ENCODE data around the gene CHRDL1.
"Not testable (repeated sequence)": the region's sequence is repeated elsewhere in the genome, so short reads cannot be mapped to it uniquely, and the experiment has no call there.

The CHRDL1 gene

DNA sequence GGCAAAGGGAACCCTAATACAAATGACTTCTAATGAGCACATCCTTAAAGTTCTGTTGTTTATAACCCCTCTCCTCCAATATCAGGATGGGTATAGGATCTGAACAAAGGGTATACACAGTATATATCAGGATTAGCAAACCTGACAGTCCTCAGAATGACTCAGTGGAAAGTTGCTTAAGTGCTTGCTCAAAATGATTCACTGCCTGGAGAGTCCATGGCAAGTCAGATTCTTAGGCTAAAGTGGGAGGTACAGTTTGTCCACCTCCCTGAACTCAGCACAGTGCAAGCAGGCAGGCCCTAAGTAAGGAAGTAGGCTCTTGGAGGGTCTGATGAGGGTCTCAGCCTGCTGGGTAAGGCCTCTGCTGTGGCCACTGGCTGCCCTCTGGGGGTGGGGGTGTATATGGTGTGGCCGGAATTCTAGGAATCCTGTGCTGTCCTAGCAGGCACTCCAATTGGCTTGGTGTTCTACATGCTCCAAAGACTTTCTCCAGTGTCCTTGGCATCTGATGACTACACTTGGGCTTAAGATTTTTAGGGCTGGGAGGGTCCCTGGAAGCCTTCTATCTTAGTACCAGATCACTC is 54.3 kb downstream of the CHRDL1 start:
- no peak for DNase-seq

DNA sequence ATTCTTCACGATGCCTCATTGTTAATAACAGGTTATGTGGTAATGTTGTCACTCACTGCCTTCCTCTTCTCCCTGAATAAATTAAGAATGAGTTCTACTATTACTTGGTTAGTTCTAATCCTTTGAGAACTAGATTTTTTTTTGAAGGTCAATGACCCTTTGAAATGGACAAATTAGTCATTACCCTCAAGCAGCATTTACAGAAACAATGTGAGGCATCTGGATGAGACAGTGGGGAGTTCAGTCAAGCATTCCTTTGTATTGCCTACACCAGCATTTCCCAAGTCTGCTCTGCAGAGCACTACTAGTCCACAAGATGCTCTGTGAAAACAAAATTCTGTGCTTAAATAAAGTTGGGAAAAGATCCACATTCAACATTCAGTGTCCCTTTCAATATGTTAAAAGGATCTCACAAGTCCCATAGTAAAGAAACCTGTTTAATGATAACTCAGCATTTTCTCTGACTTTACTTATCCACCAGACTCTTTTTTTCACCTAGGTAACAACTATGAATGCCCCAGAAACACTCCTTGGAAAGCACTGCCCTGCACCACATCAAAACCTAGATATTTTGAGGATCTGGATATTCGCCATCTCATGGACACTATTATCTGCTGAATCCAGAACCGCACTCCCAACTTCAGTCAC is 60.6 kb downstream of the CHRDL1 start:
- DNase-seq, result no peak

DNA sequence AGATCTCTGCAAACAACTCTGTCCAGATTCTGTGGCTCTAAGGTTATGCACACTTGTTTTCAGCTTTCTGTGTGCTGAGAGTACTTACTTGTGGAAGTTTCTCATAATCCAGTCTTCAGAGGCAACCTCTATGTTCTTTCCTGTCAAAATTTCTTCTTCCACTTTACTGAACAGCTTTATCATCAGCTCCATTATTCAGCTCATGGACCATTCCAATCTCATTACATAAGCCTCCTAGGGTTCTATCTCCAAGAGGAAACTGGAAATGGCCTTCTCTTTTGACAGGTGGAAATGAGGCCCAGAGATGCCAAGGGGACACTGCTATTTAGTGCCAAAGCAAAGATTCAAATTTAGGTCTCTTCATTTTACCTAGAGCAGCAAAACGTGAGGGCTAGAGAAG is 61.3 kb downstream of the CHRDL1 start:
- DNase-seq, result no peak

- DNase-seq, result no peak
Observed at GRCh38 chrX:110733166-110733565, 62.5 kb downstream of the CHRDL1 start.

DNA sequence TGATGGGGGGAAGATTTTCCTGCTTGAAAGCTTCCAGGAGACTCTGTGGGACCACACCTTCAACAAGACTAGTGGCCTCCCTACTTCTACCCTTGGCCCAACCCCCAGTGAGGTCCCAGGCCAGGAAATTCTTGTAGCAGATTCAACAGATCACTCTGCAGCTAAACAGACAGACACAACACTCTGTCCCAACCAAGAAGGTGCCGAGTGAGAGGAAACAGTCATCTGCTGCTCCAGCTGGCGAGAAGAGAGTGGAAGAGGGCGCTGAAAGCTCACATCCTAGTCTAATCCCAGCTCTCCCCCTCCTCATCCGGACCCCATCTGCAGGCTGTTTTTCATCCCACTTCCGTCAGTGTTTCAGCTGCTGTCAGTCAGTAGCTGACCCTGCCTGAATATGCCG is 63.4 kb downstream of the CHRDL1 start:
- peak; percentile 31 for DNase-seq

DNA sequence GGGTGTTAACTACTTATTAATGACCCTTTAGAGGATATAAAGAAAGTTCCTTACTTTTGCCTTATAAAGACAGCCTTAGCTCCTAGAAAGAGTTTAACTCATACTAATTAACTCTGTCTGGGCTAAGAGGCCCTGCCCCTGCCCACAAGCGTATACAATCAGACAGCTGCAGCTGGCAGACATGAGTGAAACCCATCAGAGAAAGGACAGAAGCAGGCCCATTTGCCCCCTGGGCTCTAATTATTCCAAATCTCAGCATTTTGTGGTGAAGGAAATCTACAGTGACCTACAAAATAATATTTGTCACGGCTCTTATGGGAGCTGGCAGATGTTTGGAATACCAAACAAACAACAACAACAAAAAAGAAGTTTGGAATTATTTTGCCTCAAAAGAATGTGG is 71.8 kb downstream of the CHRDL1 start:
- no peak for DNase-seq

DNA sequence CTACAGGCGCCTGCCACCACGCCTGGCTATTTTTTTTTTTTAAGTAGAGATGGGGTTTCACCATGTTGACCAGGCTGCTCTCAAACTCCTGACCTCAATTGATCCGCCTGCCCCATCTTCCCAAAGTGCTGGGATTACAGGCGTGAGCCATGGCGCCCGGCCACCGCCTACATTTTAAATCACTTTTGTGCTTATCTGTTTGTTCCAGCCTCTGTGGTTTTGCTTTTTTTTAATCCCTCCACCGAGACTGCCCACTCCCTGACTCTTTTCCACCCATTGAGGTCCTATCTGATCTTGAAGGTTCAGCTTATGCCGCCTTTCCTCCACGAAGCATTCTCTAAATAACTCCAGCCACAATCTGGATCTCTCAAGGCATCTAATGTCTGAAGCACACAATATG is 73.5 kb downstream of the CHRDL1 start:
- DNase-seq, result no peak

DNA sequence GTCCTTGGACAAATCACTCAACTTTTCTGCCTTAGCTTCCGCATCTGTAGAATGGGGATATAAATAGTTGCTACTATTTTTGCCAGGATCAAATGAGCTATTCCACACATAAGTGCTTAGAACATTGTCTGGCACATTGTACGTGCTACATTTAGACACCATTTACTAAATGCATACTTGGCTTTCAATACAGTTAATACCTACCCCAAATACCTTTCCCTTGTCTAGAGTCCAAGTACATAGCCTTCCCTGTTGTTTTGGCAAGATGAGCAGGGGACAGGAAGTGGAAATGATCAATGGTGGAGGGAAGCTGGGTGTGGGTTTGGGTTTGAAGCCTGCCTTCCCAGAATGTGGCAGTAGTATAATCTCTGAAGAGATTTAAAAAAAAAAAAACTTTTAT is 82.0 kb downstream of the CHRDL1 start:
- no peak for DNase-seq

DNA sequence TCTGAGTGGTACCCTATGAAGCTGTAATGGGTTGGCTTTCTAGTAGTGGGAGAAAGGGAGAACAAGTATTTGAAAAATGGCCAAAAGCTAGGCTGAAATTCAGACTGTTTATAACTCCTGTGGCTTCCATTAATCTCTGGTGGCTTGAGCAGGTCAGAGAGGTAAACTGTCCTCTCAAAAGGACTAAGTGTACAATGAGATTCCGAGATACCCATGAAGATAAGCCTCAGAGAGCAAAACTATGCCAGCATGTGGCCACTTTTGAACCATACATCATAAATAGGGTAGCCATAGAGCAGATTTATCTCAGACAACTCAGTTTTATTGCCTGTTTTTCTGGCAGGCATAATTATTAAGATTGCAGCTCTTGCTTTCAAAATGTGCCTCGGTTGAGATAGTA is 89.2 kb downstream of the CHRDL1 start:
- no peak for DNase-seq

DNA sequence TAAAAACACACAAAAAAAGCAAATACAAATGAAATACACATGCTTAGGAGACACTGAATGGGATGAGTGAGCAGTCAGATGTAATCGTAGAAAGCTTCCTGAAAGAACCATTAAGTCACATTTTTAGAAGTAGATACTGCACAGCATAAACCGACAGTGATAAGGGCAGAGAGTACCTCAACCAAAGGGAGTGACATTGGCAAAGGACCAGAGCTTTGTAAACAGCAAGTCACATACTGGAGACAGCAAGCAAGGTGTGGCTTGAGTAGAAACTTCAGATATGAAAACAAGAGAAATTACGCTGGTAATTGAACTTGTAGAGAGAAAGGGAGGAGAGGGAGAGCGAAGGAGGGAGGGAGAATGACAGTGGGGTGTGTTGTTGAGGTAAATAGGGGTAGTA is 92.0 kb downstream of the CHRDL1 start:
- DNase-seq, result no peak

GRCh38 chrX:110699109-110699508 is 96.5 kb downstream of the CHRDL1 start:
- no peak for DNase-seq

GRCh38 chrX:110698696-110699095 is 96.9 kb downstream of the CHRDL1 start:
- DNase-seq, result no peak

DNA sequence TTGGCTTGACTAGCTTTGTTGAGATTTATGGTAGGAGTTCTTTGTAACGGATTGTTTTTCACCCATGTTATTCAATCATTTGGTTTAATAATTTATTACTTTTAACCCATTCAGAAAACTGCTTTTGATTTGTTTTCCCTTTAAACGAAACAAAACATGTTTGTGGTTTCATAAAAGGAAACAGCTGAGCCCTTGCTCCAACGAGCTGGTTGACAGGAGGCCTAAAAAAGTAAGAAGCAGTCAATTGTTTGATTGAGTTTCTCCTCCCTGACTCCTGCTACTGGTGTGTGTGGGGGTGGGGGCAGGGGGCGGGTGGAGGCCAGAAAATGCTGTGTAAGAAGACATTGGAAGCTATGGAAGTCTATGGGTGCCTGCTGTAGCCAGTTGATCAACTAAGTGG is 102.8 kb downstream of the CHRDL1 start:
- no peak for DNase-seq

GRCh38 chrX:110691446-110691845 is 104.2 kb downstream of the CHRDL1 start:
- DNase-seq, result no peak

DNA sequence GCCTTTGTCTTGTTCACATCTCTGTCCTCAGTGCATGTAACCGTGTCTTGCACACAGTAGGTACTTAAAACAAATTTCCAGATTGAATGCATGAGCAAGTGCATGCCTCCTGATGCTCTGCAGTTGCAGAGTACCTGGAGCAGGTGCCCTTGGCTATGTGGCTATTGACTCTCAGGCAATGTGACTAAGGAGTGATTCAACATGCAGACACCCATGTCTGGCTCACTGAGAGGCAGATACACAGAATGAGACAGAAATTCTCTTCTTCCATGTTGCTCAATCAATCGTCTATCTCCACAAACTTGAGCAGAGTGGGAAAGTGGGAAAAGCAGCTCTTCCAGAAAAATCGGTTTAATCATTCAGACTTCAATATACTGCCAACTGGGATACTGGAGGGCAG is 111.0 kb downstream of the CHRDL1 start:
- no peak for DNase-seq

DNA sequence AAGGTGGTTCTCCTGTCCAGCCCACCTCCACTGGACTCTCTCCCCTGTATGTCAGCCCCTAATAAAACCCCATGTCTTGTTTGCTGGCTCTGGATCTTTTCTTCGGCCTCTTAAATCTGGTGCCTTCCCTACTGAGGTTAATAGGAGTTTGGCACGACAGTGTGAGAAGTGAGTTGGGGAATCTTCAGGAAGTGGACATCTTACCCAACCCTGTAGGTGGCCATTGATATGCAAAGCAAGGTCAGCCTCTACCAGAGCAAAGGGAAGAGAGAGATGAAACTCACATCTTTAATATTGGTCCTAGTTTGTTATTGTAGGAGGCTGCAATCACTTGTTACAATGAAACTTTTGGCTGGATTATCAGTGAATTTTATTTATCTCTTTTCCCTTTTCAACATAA is 111.7 kb downstream of the CHRDL1 start:
- no peak for DNase-seq

- DNase-seq, result no peak
Observed at GRCh38 chrX:110678591-110678990, 117.0 kb downstream of the CHRDL1 start.

- no peak for DNase-seq
Observed at GRCh38 chrX:110675886-110676285, 119.7 kb downstream of the CHRDL1 start.

GRCh38 chrX:110671068-110671803 is 124.4 kb downstream of the CHRDL1 start:
- no peak for DNase-seq

DNA sequence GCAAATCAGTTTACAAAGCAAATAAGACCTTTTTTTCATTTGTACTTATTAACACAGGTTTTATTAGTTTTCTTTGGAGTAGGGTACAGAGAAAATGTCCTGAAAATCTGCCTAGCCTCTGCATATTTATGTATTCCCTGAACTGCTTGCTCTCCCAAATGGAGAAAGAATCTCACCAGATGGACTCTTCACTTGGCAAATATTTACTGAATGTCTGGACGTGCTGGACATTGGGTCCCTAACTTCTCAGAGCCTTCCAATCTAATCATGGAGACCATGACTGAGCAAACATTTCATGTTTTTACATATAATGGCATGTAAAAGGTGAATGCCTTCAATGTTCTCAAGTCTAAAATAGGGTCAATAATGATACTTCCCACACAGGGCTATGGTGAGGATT is 126.0 kb downstream of the CHRDL1 start:
- DNase-seq, result no peak

DNA sequence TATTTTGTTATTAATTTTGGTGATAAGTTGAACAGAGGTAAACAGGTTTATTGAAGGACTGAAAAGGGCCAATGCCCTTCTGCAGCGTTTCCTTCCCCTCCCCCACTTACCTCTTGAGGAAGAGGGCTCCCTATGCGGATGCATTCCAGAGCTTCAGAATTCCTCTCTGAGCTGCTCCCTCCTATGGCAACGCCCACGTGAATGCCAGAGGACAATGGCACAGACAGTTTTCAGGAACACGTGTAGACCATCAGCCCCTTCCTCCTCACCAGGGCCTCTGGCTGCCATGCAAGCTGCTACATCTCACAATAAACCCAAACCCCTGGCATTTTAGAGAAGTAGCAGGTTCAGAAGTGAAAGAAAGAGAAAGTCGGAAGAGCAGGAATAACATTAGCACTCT is 127.9 kb downstream of the CHRDL1 start:
- no peak for DNase-seq

DNA sequence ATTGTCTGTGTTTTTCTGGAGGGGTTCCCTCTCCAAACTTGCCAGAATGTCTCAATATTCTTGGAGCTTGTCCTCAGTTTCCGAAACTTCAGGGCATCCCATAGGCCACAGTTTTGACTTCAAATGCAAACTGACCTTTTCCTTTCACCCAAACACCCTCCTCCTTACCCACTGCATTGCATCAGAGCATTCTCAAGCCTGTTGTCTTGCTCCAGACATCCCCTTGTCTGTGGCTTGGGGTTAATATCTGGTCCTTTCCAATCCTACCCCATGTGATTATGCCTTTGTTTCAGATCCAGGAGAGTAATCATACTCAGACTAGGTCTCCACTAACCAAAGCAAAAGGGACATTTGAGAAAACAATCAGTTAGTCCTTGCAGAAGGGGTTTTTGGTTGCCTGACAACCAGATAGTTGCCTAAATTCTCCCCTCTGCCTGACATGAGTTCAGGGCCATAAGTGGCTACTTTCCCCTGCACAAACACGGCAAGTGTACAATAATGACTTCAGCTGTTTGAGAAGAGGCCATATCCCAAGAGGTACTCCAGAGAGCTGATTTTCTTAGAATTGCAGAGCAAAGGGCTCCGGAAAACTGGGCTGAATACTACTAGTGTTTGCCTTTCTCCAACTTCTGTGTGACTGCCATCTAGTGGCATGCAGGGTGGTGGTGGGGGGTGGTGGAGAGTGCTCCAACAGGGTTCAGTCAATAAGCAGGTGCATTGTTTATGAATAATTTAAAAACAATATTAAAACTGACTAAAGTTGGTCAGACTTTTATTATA is 130.2 kb downstream of the CHRDL1 start:
- no peak for DNase-seq

DNA sequence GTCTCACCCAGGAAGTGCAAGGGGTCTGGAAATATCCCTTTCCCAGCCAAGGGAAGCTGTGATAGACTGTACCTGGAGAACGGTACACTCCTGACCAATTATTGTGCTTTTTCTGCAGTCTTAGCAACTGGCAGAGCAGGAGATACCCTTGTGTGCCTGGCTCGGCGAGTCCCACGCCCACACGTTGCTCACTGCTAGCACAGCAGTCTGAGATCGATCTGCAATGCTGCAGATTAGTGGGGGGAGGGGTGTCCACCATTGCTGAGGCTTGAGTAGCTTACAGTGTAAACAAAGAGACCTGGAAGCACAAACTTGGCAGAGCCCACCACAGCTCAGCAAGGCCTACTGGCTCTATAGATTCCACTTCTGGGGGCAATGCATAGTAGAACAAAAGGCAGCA is 138.5 kb downstream of the CHRDL1 start:
- no peak for DNase-seq

DNA sequence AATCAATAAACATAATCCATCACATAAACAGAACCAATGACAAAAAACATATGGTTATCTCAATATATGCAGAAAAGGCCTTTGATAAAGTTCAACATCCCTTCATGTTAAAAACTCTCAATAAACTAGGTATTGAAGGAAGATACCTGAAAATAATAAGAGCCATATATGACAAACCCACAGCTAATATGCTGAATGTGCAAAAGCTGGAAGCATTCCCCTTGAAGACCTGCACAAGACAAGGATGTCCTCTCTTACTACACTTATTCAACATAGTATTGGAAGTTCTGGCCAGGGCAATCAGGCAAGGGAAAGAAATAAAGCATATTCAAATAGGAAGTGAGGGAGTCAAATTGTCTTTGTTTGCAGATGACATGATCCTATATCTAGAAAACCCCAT is 141.3 kb downstream of the CHRDL1 start:
- DNase-seq, result not testable (repeated sequence)

Data from NCI-H2171 treated with DMSO at 0.1 percent for 48 hours (cell line).